Smooth muscle cell (in vitro differentiated cells): ENCODE data around the gene COL8A2. TPM values are rescaled to one million over a fixed set of nuclear protein-coding genes. Genes with fewer than 3 reads are reported as not detected.
A peak's percentile ranks its signal among the peaks of the same experiment; 100 is the strongest.

ENCODE experiments used
- DNase-seq: peaks from one replicate; lab custom pipeline; 2025; ENCODE audit not compliant: unreplicated experiment; lab: John Stamatoyannopoulos, UW
- H2AFZ ChIP-seq: fragments of 200-600 bp; sonication (generic); 2 replicates; pipeline ENCODE4 v1.6.0; 2016; ENCODE audit warnings: antibody characterized with exemption, low read depth, mild to moderate bottlenecking
- H3F3A ChIP-seq: fragments of 200-600 bp; sonication (generic); 2 replicates; pipeline ENCODE4 v1.6.0; 2017; ENCODE audit warnings: antibody characterized with exemption, low read depth
- H3K27ac ChIP-seq: fragments of 200-600 bp; sonication (generic); 2 replicates; pipeline ENCODE4 v1.5.1; 2016; ENCODE audit warnings: low read depth, mild to moderate bottlenecking
- H3K27me3 ChIP-seq: fragments of 200-600 bp; sonication (generic); 2 replicates; pipeline ENCODE4 v1.6.1; 2016; ENCODE audit warnings: low read depth, mild to moderate bottlenecking
- H3K36me3 ChIP-seq: fragments of 200-600 bp; sonication (generic); 2 replicates; pipeline ENCODE4 v1.5.1; 2016; ENCODE audit warnings: low read depth
- H3K4me1 ChIP-seq: fragments of 200-600 bp; sonication (generic); 2 replicates; pipeline ENCODE4 v1.5.1; 2016; ENCODE audit warnings: low read depth
- H3K4me2 ChIP-seq: fragments of 200-600 bp; sonication (generic); 2 replicates; pipeline ENCODE4 v1.6.0; 2016; ENCODE audit warnings: mild to moderate bottlenecking
- H3K4me3 ChIP-seq: fragments of 200-600 bp; sonication (generic); 2 replicates; pipeline ENCODE4 v1.5.1; 2016; ENCODE audit warnings: mild to moderate bottlenecking
- H3K79me2 ChIP-seq: fragments of 200-600 bp; sonication (generic); 2 replicates; pipeline ENCODE4 v1.6.0; 2016; ENCODE audit warnings: low read depth, mild to moderate bottlenecking
- H3K9ac ChIP-seq: fragments of 200-600 bp; sonication (generic); 2 replicates; pipeline ENCODE4 v1.6.0; 2016; ENCODE audit warnings: low read depth
- H3K9me3 ChIP-seq: fragments of 200-600 bp; sonication (generic); replicated peaks from 2 replicates; pipeline ENCODE4 v1.5.1; 2016; ENCODE audit warnings: low read depth
- H4K20me1 ChIP-seq: fragments of 200-600 bp; sonication (generic); 2 replicates; pipeline ENCODE4 v1.6.0; 2016; ENCODE audit warnings: low read depth
- CTCF ChIP-seq: fragments of 200-600 bp; sonication (generic); IDR thresholded peaks from 2 replicates; pipeline ENCODE4 v1.5.1; 2017; ENCODE audit warnings: borderline replicate concordance, mild to moderate bottlenecking, antibody characterized with exemption; ENCODE audit not compliant: insufficient read depth, poor library complexity, severe bottlenecking
- WGBS: methylation state at CpG from one replicate; pipeline ENCODE4 v1.1.7; 2016; ENCODE audit warnings: low lambda C conversion rate; 5-methylcytosine and 5-hydroxymethylcytosine counted together
- polyA plus RNA-seq: library from polyadenylated mRNA; unstranded; fragments of >200 nt; fragmentation: Nextera tagmentation; extraction: Ambion mirVana; gene quantifications from 2 replicates; pipeline ENCODE4 v1.2.1, GENCODE V29; 2016
- total RNA-seq: library from RNA; depleted of rRNA; stranded (reverse); fragments of >200 nt; gene quantifications from 2 replicates; pipeline ENCODE4 v1.2.3, GENCODE V29; 2014

COL8A2 gene
- total and polyA plus RNA-seq, 2 experiments from 2014 or later = 21.7 to 59.0 TPM

GRCh38 chr1:36172017-36172747 lies 47.2 kb upstream of the COL8A2 start:
- Histone ChIP-seq H3K9me3 (no peaks in the 10 kb centered on the region), H3K4me2 (peak overlapping the region; percentile 29), H2AFZ (no peak overlapping the region), H3K27me3 (no peaks in the 10 kb centered on the region), H4K20me1 (peaks cover 93% of the 10 kb centered on the region), H3F3A (peaks cover 3% of the 10 kb centered on the region), H3K4me3 (no peak overlapping the region), H3K27ac (peak overlapping the region; percentile 85), H3K9ac (peak overlapping the region; percentile 65), H3K4me1 (peaks cover 3% of the 10 kb centered on the region), H3K36me3 (no peaks in the 10 kb centered on the region), H3K79me2 (peaks cover 80% of the 10 kb centered on the region)
- DNase-seq = no peak
- 98% methylated on average over 21 of the region's 21 CpGs for WGBS
- no peak for TF ChIP-seq CTCF

- 95% methylated on average over 9 of the region's 12 CpGs for WGBS
- Histone ChIP-seq H3K9me3 (no peaks in the 10 kb centered on the region), H3K27me3 (no peaks in the 10 kb centered on the region), H3K4me3 (no peak overlapping the region), H3K9ac (no peak overlapping the region), H2AFZ (no peak overlapping the region), H3K27ac (peak overlapping the region; percentile 85), H3K4me1 (peaks cover 3% of the 10 kb centered on the region), H4K20me1 (peaks cover 97% of the 10 kb centered on the region), H3K4me2 (no peak overlapping the region), H3F3A (peaks cover 3% of the 10 kb centered on the region), H3K36me3 (no peaks in the 10 kb centered on the region), H3K79me2 (peaks cover 92% of the 10 kb centered on the region)
- no peak for TF ChIP-seq CTCF
- no peak for DNase-seq
Observed at GRCh38 chr1:36170643-36171412, 45.8 kb upstream of the COL8A2 start.

GRCh38 chr1:36168514-36168913 lies 43.5 kb upstream of the COL8A2 start:
- Histone ChIP-seq H3K9me3 (no peaks in the 10 kb centered on the region), H3K36me3 (no peaks in the 10 kb centered on the region), H4K20me1 (peaks cover 98% of the 10 kb centered on the region), H3K4me2 (no peak overlapping the region), H3K9ac (no peak overlapping the region), H3K27me3 (no peaks in the 10 kb centered on the region), H2AFZ (no peak overlapping the region), H3F3A (no peaks in the 10 kb centered on the region), H3K4me3 (no peak overlapping the region), H3K4me1 (peaks cover 3% of the 10 kb centered on the region), H3K79me2 (peaks cover 94% of the 10 kb centered on the region), H3K27ac (peak overlapping the region; percentile 95)
- DNase-seq = no peak
- TF ChIP-seq CTCF = no peak
- 84% methylated on average over 3 of the region's 3 CpGs for WGBS
